GM12872 (cell line): ENCODE data around the gene LDLRAD3.

Experiments used
- TF ChIP-seq, protein P1 (sequence below): IDR thresholded peaks from 3 replicates; pipeline ENCODE4 v1.5.1; 2011; ENCODE audit warnings: low read depth, mild to moderate bottlenecking, low read length, moderate library complexity; ENCODE audit not compliant: insufficient read depth

Gene LDLRAD3

DNA sequence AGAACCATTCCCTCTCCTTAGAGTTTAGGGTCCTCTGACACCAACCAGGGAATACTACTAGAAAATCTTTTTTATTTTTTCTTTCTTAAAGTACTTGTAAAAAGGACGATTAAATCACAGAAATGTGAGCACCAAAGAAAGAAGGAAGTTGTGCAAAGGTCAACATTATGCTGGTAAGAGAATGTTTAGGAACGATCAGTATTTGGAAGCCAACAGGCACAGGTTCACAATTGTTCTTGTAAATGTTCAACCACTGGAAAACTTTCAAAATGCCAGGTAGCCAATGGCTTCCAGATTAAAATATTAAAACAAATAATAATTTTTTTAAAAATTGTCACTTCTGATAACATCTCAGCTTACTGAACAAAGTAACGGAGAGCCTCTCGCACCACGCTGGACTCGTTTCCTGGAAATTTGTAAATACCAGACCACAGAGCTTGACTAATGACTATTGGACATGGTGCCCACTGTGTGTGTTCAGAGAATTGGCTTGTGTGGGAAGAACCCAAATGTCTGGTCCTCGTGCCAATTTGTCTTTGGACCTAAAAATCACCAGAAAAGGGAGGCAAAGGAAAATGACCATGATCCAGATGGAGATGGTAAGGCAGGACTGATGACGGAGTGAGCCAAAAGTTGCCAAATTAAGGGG, 324.6 kb downstream of the LDLRAD3 start:
- TF ChIP-seq, protein P1, sequence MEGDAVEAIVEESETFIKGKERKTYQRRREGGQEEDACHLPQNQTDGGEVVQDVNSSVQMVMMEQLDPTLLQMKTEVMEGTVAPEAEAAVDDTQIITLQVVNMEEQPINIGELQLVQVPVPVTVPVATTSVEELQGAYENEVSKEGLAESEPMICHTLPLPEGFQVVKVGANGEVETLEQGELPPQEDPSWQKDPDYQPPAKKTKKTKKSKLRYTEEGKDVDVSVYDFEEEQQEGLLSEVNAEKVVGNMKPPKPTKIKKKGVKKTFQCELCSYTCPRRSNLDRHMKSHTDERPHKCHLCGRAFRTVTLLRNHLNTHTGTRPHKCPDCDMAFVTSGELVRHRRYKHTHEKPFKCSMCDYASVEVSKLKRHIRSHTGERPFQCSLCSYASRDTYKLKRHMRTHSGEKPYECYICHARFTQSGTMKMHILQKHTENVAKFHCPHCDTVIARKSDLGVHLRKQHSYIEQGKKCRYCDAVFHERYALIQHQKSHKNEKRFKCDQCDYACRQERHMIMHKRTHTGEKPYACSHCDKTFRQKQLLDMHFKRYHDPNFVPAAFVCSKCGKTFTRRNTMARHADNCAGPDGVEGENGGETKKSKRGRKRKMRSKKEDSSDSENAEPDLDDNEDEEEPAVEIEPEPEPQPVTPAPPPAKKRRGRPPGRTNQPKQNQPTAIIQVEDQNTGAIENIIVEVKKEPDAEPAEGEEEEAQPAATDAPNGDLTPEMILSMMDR = no peak

DNA sequence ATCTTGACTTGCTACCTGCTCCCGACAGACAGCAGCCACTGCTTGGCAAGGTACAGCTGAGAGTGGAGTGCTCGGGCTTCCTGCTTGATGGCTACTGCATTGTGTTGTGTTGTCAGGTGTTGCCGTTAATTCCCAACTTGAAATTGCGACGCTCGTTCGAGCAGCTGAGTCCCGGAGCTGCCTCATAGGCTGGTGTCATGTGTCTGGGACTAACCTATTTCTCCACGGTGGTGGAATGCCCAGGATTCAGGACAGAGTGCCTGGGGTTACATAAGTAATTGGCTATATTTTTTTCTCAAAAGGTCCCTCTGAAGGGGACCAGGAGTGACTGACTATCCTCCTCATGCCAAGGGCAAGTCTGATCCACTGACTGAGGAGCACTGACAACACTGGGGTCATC, 326.8 kb downstream of the LDLRAD3 start:
- TF ChIP-seq, protein P1 = no peak

DNA sequence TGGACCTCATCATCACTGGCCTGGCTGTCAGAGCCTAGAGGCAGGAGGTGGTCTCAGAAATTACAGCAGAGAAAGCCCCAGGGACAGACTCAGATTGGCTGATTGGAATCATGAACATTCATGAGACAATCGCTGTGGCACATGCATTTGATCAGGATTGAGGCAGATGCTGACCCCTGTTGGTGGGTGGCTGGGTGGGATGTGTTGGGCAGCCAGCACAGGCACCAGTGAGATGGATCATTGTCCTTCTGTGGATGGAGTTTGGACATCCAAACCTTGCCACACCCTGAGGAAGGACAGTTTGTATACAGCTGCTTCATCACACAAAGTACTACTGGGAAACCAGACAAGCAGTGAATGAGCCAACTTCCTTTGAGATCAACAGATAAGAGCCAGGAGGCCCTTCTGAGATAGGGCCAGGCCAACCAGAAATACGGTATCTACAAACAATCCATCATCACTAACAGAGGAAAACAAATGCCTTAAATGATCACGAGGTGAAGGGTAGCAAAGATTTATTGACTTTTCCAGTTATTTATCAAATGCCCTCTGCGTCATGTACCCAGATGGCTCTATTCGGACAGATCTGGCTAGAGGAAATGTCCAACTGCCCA, 328.0 kb downstream of the LDLRAD3 start:
- TF ChIP-seq, protein P1 = 0 out of 3 replicates have a peak, but pooled peaks have one; percentile 10

- TF ChIP-seq, protein P1 = no peak
Measured at GRCh38 chr11:36273110-36273509, 329.2 kb downstream of the LDLRAD3 start.

DNA sequence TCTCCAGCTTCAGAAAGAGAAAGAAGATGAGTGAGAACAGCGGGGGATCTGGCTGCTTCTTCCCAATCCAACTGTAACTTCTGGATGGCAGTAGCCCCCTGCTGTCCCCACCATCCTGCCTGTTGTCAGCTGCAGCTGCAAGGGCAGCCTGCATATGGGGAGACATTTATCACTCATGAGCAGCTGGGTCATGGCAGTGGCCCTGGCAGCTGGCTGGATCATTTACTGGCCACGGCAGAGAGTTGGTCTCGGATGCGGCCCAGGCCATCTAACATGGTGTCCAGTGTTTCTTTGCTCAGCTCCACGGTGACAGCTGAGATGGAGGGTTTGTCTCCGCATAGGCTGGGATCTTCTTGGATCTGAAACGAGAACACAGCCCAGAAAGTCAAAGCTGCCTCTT, 330.6 kb downstream of the LDLRAD3 start:
- TF ChIP-seq, protein P1 = no peak

DNA sequence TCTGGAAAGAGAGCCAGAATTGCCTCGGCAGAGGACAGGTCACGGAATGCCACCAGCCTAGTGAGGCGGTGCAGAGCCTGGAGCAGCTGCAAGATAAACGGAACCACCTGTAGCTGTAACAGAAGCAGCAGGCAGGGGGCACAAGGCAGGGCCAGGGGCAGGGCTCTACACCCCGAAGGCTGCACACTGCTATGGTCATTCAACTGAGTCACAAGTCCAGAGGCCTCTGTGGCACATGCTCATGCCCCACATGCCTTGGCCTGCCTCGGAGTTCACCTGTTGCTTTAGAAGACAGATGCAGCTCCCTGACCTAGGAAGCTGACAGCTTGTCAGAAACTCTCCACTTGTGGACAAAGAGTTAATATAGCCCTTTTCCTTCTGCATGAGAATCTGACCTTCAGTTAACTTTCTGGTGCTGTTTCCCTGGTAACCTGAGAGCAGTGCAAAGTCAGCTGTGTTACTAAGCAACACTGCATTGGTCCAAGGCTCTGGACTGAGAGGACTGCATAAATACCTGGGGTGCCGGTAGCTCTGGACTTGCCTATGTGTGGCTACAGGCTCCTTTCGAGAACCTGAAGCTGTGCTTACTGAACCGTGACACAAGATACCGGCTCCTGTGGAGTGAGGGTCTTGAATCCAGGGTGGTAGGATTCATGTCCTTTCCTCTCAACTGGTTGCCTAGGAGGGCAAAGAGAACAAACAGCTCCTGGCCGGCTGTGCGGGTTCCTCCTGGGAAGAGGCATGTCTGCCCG, 334.8 kb downstream of the LDLRAD3 start:
- TF ChIP-seq, protein P1 = no peak

DNA sequence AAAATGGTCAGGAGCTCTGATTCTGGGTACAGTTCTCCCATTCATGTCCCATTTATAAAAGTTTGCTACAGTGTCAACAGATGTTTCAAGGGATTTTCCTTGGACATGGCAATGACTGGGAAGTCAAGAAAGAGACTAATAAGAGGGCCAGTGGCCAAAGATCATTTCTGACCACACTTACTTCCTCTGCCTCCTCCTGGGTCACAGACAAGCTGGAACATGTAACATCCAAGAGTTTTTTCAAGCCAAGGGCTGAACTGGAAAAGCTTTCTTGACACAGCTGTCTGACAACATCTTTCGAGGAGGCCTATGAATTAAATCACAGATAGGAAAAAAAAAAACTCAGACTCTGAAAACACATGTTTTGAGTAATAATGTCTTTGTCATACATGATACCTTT, 336.7 kb downstream of the LDLRAD3 start:
- TF ChIP-seq, protein P1 = no peak
